IMR-90 (cell line): ENCODE measurements around the gene CR1L. TPM values are rescaled to one million over a fixed set of nuclear protein-coding genes. Genes with fewer than 3 reads are reported as not detected.

ENCODE experiments used
- ATAC-seq: fragments of 200-7000 bp; cut with Tn5 transposase; 2 replicates; pipeline ENCODE4 v1.9.1; 2020; ENCODE audit warnings: low read depth, mild to moderate bottlenecking, moderate library complexity
- BruUV-seq: library from RNA; stranded (reverse); fragments of 400-500 nt; replicated peaks from 2 replicates; lab custom pipeline; 2021; lab: Mats Ljungman, UMichigan
- CTCF ChIA-PET: fragments of 300-600 bp; formaldehyde crosslinking; extraction: SDS; loops from one replicate; lab custom pipeline; 2021; ENCODE audit warnings: antibody characterized with exemption; lab: Yijun Ruan, JAX
- POLR2A ChIA-PET: fragments of 300-600 bp; sonication (Branson Sonifier 250); formaldehyde crosslinking; loops from one replicate; lab custom pipeline; 2022; ENCODE audit warnings: antibody characterized with exemption; ENCODE audit not compliant: unreplicated experiment; lab: Charles Lee
- DNase-seq: peaks from one replicate; pipeline ENCODE4 v3.0.0; 2013
- H2AFZ ChIP-seq: replicated peaks from 2 replicates; pipeline ENCODE3; 2013; ENCODE audit warnings: low read length, mild to moderate bottlenecking; ENCODE audit not compliant: poor library complexity
- H2AK5ac ChIP-seq: 2 replicates; pipeline ENCODE4 v1.6.1; 2013; ENCODE audit warnings: low read depth, low read length, inconsistent platforms
- H2AK9ac ChIP-seq: replicated peaks from 2 replicates; pipeline ENCODE3; 2013; ENCODE audit warnings: mild to moderate bottlenecking, low read depth, low read length, moderate library complexity; ENCODE audit not compliant: poor library complexity
- H2BK120ac ChIP-seq: 2 replicates; pipeline ENCODE4 v1.6.1; 2013; ENCODE audit warnings: low read depth, low read length, inconsistent platforms
- H2BK15ac ChIP-seq: 3 replicates; pipeline ENCODE4 v1.6.1; 2013; ENCODE audit warnings: low read depth, low read length, inconsistent platforms
- H2BK20ac ChIP-seq: 2 replicates; pipeline ENCODE4 v1.6.1; 2013; ENCODE audit warnings: low read depth, mild to moderate bottlenecking, inconsistent platforms, low read length, moderate library complexity
- H2BK5ac ChIP-seq: 2 replicates; pipeline ENCODE4 v1.6.1; 2013; ENCODE audit warnings: mild to moderate bottlenecking, low read depth, low read length, inconsistent platforms; ENCODE audit not compliant: poor library complexity, severe bottlenecking
- H3K14ac ChIP-seq: replicated peaks from 2 replicates; pipeline ENCODE4 v1.6.1; 2013; ENCODE audit warnings: low read depth, low read length, inconsistent platforms
- H3K18ac ChIP-seq: 2 replicates; pipeline ENCODE4 v1.6.1; 2013; ENCODE audit warnings: low read depth, low read length, control low read depth
- H3K23ac ChIP-seq: 2 replicates; pipeline ENCODE4 v1.6.1; 2013; ENCODE audit warnings: low read depth, low read length, inconsistent platforms
- H3K27ac ChIP-seq: 2 replicates; pipeline ENCODE4 v1.5.1; 2013; ENCODE audit warnings: mild to moderate bottlenecking, control low read depth, low read length; ENCODE audit not compliant: insufficient read depth
- H3K27me3 ChIP-seq: 2 replicates; pipeline ENCODE4 v1.6.1; 2013; ENCODE audit warnings: low read length; ENCODE audit not compliant: control insufficient read depth, insufficient read depth
- H3K36me3 ChIP-seq: 2 replicates; pipeline ENCODE4 v1.6.1; 2013; ENCODE audit warnings: low read length, mixed read lengths; ENCODE audit not compliant: control insufficient read depth, insufficient read depth
- H3K4ac ChIP-seq: 2 replicates; pipeline ENCODE4 v1.6.1; 2013; ENCODE audit warnings: low read depth, low read length, inconsistent platforms
- H3K4me1 ChIP-seq: 2 replicates; pipeline ENCODE4 v1.6.1; 2013; ENCODE audit warnings: low read length, mixed read lengths; ENCODE audit not compliant: control insufficient read depth, insufficient read depth
- H3K4me2 ChIP-seq: 2 replicates; pipeline ENCODE4 v1.6.1; 2013; ENCODE audit warnings: low read depth, mild to moderate bottlenecking, control low read depth, low read length, moderate library complexity
- H3K4me3 ChIP-seq: 2 replicates; pipeline ENCODE4 v1.5.1; 2013; ENCODE audit warnings: low read depth, mild to moderate bottlenecking, control low read depth, low read length, moderate library complexity; ENCODE audit not compliant: insufficient read depth
- H3K56ac ChIP-seq: 2 replicates; pipeline ENCODE4 v1.6.1; 2013; ENCODE audit warnings: low read length, inconsistent platforms; ENCODE audit not compliant: insufficient read depth; ENCODE audit errors: extremely low read depth
- H3K79me1 ChIP-seq, 2 experiments: 2 replicates each; pipeline ENCODE4 v1.6.1; 2013; ENCODE audit warnings: low read length in 2 of 2, inconsistent platforms in 1 of 2, low read depth in 1 of 2
- H3K9ac ChIP-seq: 2 replicates; pipeline ENCODE4 v1.6.1; 2013; ENCODE audit warnings: low read depth, low read length, control low read depth
- H3K9me1 ChIP-seq: 2 replicates; pipeline ENCODE4 v1.6.1; 2013; ENCODE audit warnings: low read length, inconsistent platforms; ENCODE audit not compliant: insufficient read depth
- H3K9me3 ChIP-seq: 2 replicates; pipeline ENCODE4 v1.6.1; 2013; ENCODE audit warnings: low read length; ENCODE audit not compliant: control insufficient read depth, insufficient read depth
- H4K20me1 ChIP-seq: 2 replicates; pipeline ENCODE4 v1.6.1; 2013; ENCODE audit warnings: low read length, inconsistent platforms; ENCODE audit not compliant: insufficient read depth
- H4K5ac ChIP-seq: 2 replicates; pipeline ENCODE4 v1.6.1; 2013; ENCODE audit warnings: mild to moderate bottlenecking, low read depth, low read length, control low read depth
- H4K8ac ChIP-seq, 2 experiments: 2 replicates each; pipeline ENCODE4 v1.6.1; 2013; ENCODE audit warnings: low read depth in 2 of 2, low read length in 2 of 2, control low read depth in 1 of 2, inconsistent platforms in 1 of 2
- H4K91ac ChIP-seq: 2 replicates; pipeline ENCODE4 v1.6.1; 2013; ENCODE audit warnings: low read depth, low read length, inconsistent platforms; ENCODE audit not compliant: insufficient read depth
- BHLHE40 ChIP-seq: fragments of 150-350 bp; IDR thresholded peaks from 2 replicates; pipeline ENCODE4 v1.6.1; 2016; ENCODE audit warnings: mild to moderate bottlenecking, low read depth, low read length
- CEBPB ChIP-seq: IDR thresholded peaks from 2 replicates; pipeline ENCODE4 v1.6.1; 2012; ENCODE audit warnings: low read depth, low read length, improper control_type of control experiment
- CHD1 ChIP-seq: IDR thresholded peaks from 2 replicates; pipeline ENCODE4 v1.6.1; 2012; ENCODE audit warnings: low read depth, low read length, improper control_type of control experiment
- CTCF ChIP-seq: conservative IDR thresholded peaks from 2 replicates; pipeline ENCODE4 v1.5.1; 2012; ENCODE audit warnings: mild to moderate bottlenecking, low read depth, low read length, improper control_type of control experiment
- ELK1 ChIP-seq: fragments of 150-350 bp; IDR thresholded peaks from 2 replicates; pipeline ENCODE4 v1.6.1; 2016; ENCODE audit warnings: low read depth, mild to moderate bottlenecking, low read length, moderate library complexity, borderline replicate concordance
- FOS ChIP-seq: fragments of 150-350 bp; IDR thresholded peaks from 2 replicates; pipeline ENCODE4 v1.6.1; 2016; ENCODE audit warnings: low read depth, low read length
- MAFK ChIP-seq: IDR thresholded peaks from 2 replicates; pipeline ENCODE4 v1.6.1; 2012; ENCODE audit warnings: low read depth, low read length, improper control_type of control experiment
- MAZ ChIP-seq: IDR thresholded peaks from 2 replicates; pipeline ENCODE4 v1.6.1; 2012; ENCODE audit warnings: low read depth, mild to moderate bottlenecking, low read length, improper control_type of control experiment, moderate library complexity, borderline replicate concordance
- MXI1 ChIP-seq: IDR thresholded peaks from 2 replicates; pipeline ENCODE4 v1.6.1; 2012; ENCODE audit warnings: low read depth, mild to moderate bottlenecking, low read length, moderate library complexity, borderline replicate concordance
- NFE2L2 ChIP-seq: fragments of 150-350 bp; IDR thresholded peaks from 2 replicates; pipeline ENCODE4 v1.6.1; 2016; ENCODE audit warnings: low read depth, mild to moderate bottlenecking, low read length
- POLR2A ChIP-seq: IDR thresholded peaks from 2 replicates; pipeline ENCODE4 v1.6.1; 2012; ENCODE audit warnings: mild to moderate bottlenecking, low read depth, low read length
- RAD21 ChIP-seq: IDR thresholded peaks from 2 replicates; pipeline ENCODE4 v1.6.1; 2012; ENCODE audit warnings: low read length, improper control_type of control experiment
- RCOR1 ChIP-seq: IDR thresholded peaks from 2 replicates; pipeline ENCODE4 v1.6.1; 2012; ENCODE audit warnings: mild to moderate bottlenecking, low read length, improper control_type of control experiment; ENCODE audit not compliant: insufficient replicate concordance
- RFX5 ChIP-seq: IDR thresholded peaks from 2 replicates; pipeline ENCODE4 v1.8.0; 2012; ENCODE audit warnings: low read depth, mild to moderate bottlenecking, low read length, moderate library complexity
- SMC3 ChIP-seq: fragments of 150-350 bp; IDR thresholded peaks from 2 replicates; pipeline ENCODE4 v1.6.1; 2016; ENCODE audit warnings: low read depth, mild to moderate bottlenecking, antibody characterized with exemption, low read length, moderate library complexity
- USF2 ChIP-seq: fragments of 150-350 bp; IDR thresholded peaks from 2 replicates; pipeline ENCODE4 v1.6.1; 2017; ENCODE audit warnings: mild to moderate bottlenecking, antibody characterized with exemption, low read length, low read depth
- WGBS, 2 experiments: methylation state at CpG; one replicate each; pipeline versions ENCODE4 v1.1.5 to v1.1.7; 2013; ENCODE audit warnings: missing lambda C conversion rate in 2 of 2; ENCODE audit not compliant: insufficient read length in 1 of 2; ENCODE audit errors: extremely low coverage in 2 of 2; 5-methylcytosine and 5-hydroxymethylcytosine counted together
- dilution Hi-C: fragments of 300-500 bp; cut with HindIII; formaldehyde crosslinking; loops from one replicate; pipeline ENCODE4 v1.14.3; 2018; ENCODE audit warnings: low sequenced_read_pairs; ENCODE audit not compliant: unreplicated experiment
- in situ Hi-C: fragments of 300-500 bp; cut with MboI; formaldehyde crosslinking; loops from 3 replicates; pipeline ENCODE4 v1.14.3; 2019; ENCODE audit warnings: low sequenced_read_pairs, inconsistent platforms, mixed read lengths
- intact Hi-C: fragments of 100-400 bp; cut with micrococcal nuclease; formaldehyde crosslinking; loops from 2 replicates; pipeline ENCODE4 v1.10.0; 2022
- polyA plus RNA-seq, 3 experiments: library from polyadenylated mRNA; depleted of rRNA; stranded (reverse); fragments of >200 nt; gene quantifications; 2 replicates each; pipeline ENCODE4 v1.2.3, GENCODE V29; 2012; ENCODE audit warnings: low replicate concordance in 1 of 3
- total RNA-seq: library from RNA; depleted of rRNA; stranded (reverse); fragments of >200 nt; gene quantifications from 2 replicates; pipeline ENCODE4 v1.2.3, GENCODE V29; 2012

CR1L gene
- total and polyA plus RNA-seq, 2 of the 4 experiments (the other 2 are of a cell fraction): not detected

- Histone ChIP-seq H3K27me3 (no peaks in the 10 kb centered on the region), H3K9ac (no peak overlapping the region), H3K79me1 (peaks cover 3 to 6% of the 10 kb centered on the region in 2 experiments), H2BK15ac (no peak overlapping the region), H3K4me1 (no peaks in the 10 kb centered on the region), H4K91ac (no peak overlapping the region), H2BK5ac (no peak overlapping the region), H3K9me3 (no peaks in the 10 kb centered on the region), H3K36me3 (peaks cover 25% of the 10 kb centered on the region), H2BK20ac (no peak overlapping the region), H3K56ac (no peak overlapping the region), H3K9me1 (no peaks in the 10 kb centered on the region; the same call in 1 of the 2 replicates), H3K4me3 (no peak overlapping the region), H2BK120ac (no peak overlapping the region), H2AK5ac (no peak overlapping the region), H3K4ac (no peak overlapping the region), H4K8ac (no peak overlapping the region), H4K20me1 (no peaks in the 10 kb centered on the region), H2AFZ (no peak overlapping the region), H2AK9ac (no peak overlapping the region), H3K18ac (no peak overlapping the region), H3K4me2 (no peak overlapping the region), H3K14ac (no peak overlapping the region), H4K5ac (no peak overlapping the region), H3K23ac (no peak overlapping the region), H3K27ac (no peak overlapping the region)
- ChIA-PET POLR2A (no interaction called here), CTCF (no interaction called here)
- intact Hi-C loops (no loop called here), in situ Hi-C loops (no loop called here), dilution Hi-C loops (no loop called here)
- TF ChIP-seq MAFK (no peak), CHD1 (no peak), RFX5 (no peak), CEBPB (no peak), MAZ (no peak), CTCF (no peak), BHLHE40 (no peak), MXI1 (no peak), RCOR1 (no peak), USF2 (no peak), NFE2L2 (no peak), POLR2A (no peak), SMC3 (no peak), ELK1 (no peak), RAD21 (no peak), FOS (no peak)
- WGBS, 2 experiments: 100% methylated on average over 4 of the region's 13 CpGs; no CpG with 5 or more reads in 1 of the 2 experiments
- DNase-seq: no peak
- no TSS peak for BruUV-seq
- ATAC-seq: no peak
Observed at GRCh38 chr1:207762622-207763021, 117.7 kb downstream of the CR1L start.
